HCT116 (cell line): Measurements from ENCODE around the gene LTO1. TPM values are rescaled to one million over a fixed set of nuclear protein-coding genes. Genes with fewer than 3 reads are reported as not detected.

Source experiments
- ATAC-seq: fragments of 200-7000 bp; cut with Tn5 transposase; 2 replicates; pipeline ENCODE4 v1.9.1; 2020; ENCODE audit warnings: mild to moderate bottlenecking, moderate library complexity
- BruUV-seq: library from RNA; stranded (reverse); fragments of 400-500 nt; replicated peaks from 2 replicates; lab custom pipeline; 2021; lab: Mats Ljungman, UMichigan
- CTCF ChIA-PET: fragments of 300-600 bp; sonication (Branson Sonifier 250); formaldehyde crosslinking; loops from one replicate; lab custom pipeline; 2021; ENCODE audit warnings: antibody characterized with exemption; lab: Charles Lee
- POLR2A ChIA-PET: fragments of 300-600, 350-600 bp; sonication (Branson Sonifier 250); formaldehyde crosslinking; loops from one replicate; lab custom pipeline; 2021; ENCODE audit warnings: antibody characterized with exemption; lab: Charles Lee
- RAD21 ChIA-PET, 2 experiments: fragments of 300-600 bp; sonication (Branson Sonifier 250); formaldehyde crosslinking; loops; one replicate each; lab custom pipeline; 2023; ENCODE audit warnings: low total read pairs in 2 of 2; ENCODE audit not compliant: uncharacterized antibody in 2 of 2, unreplicated experiment in 2 of 2, low non-redundant PET in 1 of 2; lab: Charles Lee
- DNase-seq: peaks from one replicate; pipeline ENCODE4 v3.0.0-alpha.2; 2010; ENCODE audit warnings: low read depth, low spot score
- H2AFZ ChIP-seq: fragments of 200-600 bp; shearing (Covaris generic), sonication (generic); 2 replicates; pipeline ENCODE4 v1.6.1; 2017; ENCODE audit warnings: low read depth, mixed run types, mixed read lengths, antibody characterized with exemption, low read length; ENCODE audit not compliant: poor library complexity, severe bottlenecking
- H3K27ac ChIP-seq: 2 replicates; pipeline ENCODE4 v1.5.1; 2012; ENCODE audit warnings: low read depth, low read length
- H3K27me3 ChIP-seq: fragments of 200-600 bp; sonication (generic); 2 replicates; pipeline ENCODE4 v1.6.1; 2016; ENCODE audit warnings: mixed run types, low read length, mixed read lengths; ENCODE audit not compliant: insufficient read depth
- H3K36me3 ChIP-seq, 2 experiments: fragments of 200-500 bp in 1 of 2; fragments of 200-600 bp in 1 of 2; sonication (Bioruptor generic) in 1 of 2; sonication (generic) in 1 of 2; 2 replicates each; pipeline versions ENCODE4 v1.5.1 to v1.6.1; 2014 to 2016; ENCODE audit warnings: low read length in 2 of 2, inconsistent platforms in 1 of 2, mixed read lengths in 1 of 2, mixed run types in 1 of 2; ENCODE audit not compliant: insufficient read depth in 2 of 2, control insufficient read depth in 1 of 2
- H3K4me1 ChIP-seq, 2 experiments: fragments of 200-600 bp in 1 of 2; sonication (generic) in 1 of 2; 2 replicates each; pipeline versions ENCODE4 v1.5.1 to v1.6.1; 2012 to 2017; ENCODE audit warnings: low read length in 2 of 2, inconsistent platforms in 1 of 2, mild to moderate bottlenecking in 1 of 2, mixed read lengths in 1 of 2, mixed run types in 1 of 2, moderate library complexity in 1 of 2; ENCODE audit not compliant: insufficient read depth in 2 of 2, control insufficient read depth in 1 of 2
- H3K4me2 ChIP-seq: fragments of 200-600 bp; sonication (generic); 2 replicates; pipeline ENCODE4 v1.6.1; 2017; ENCODE audit warnings: mixed run types, low read length, mixed read lengths
- H3K4me3 ChIP-seq, 2 experiments: fragments of 200-600 bp in 1 of 2; sonication (generic) in 1 of 2; replicated peaks in 1 of 2; 2 replicates each; pipeline ENCODE4 v1.5.1; 2011 to 2016; ENCODE audit warnings: low read length in 2 of 2, control low read depth in 1 of 2, low read depth in 1 of 2, mild to moderate bottlenecking in 1 of 2, mixed read lengths in 1 of 2, mixed run types in 1 of 2
- H3K79me2 ChIP-seq: fragments of 200-600 bp; sonication (generic); 2 replicates; pipeline ENCODE4 v1.6.1; 2017; ENCODE audit warnings: mild to moderate bottlenecking, mixed run types, low read length, moderate library complexity, mixed read lengths; ENCODE audit not compliant: insufficient read depth
- H3K9ac ChIP-seq: fragments of 200-600 bp; sonication (generic); 2 replicates; pipeline ENCODE4 v1.6.1; 2016; ENCODE audit warnings: low read length, mixed read lengths
- H3K9me2 ChIP-seq: fragments of 200-600 bp; sonication (generic), shearing (Covaris generic); 2 replicates; pipeline ENCODE4 v1.6.1; 2017; ENCODE audit warnings: mixed run types, mild to moderate bottlenecking, moderate library complexity; ENCODE audit not compliant: insufficient read depth
- H3K9me3 ChIP-seq, 2 experiments: fragments of 200-500 bp in 1 of 2; fragments of 200-600 bp in 1 of 2; sonication (Bioruptor generic) in 1 of 2; sonication (generic) in 1 of 2; 2 replicates each; pipeline ENCODE4 v1.6.1; 2014 to 2017; ENCODE audit warnings: low read length in 2 of 2, mixed read lengths in 2 of 2, inconsistent platforms in 1 of 2, low read depth in 1 of 2, mild to moderate bottlenecking in 1 of 2, mixed run types in 1 of 2, moderate library complexity in 1 of 2; ENCODE audit not compliant: control insufficient read depth in 1 of 2, insufficient read depth in 1 of 2
- H4K20me1 ChIP-seq: fragments of 200-600 bp; sonication (generic), shearing (Covaris generic); 2 replicates; pipeline ENCODE4 v1.6.1; 2017; ENCODE audit warnings: mixed run types, mild to moderate bottlenecking, moderate library complexity; ENCODE audit not compliant: insufficient read depth
- ATF3 ChIP-seq: IDR thresholded peaks from 2 replicates; pipeline ENCODE4 v1.6.1; 2012
- CTCF ChIP-seq, 3 experiments: fragments of 200-600 bp in 1 of 3; sonication (generic) in 1 of 3; IDR thresholded peaks in 2 of 3; conservative IDR thresholded peaks in 1 of 3; 2 replicates each; pipeline ENCODE4 v1.5.1; 2012 to 2017; ENCODE audit warnings: low read depth in 2 of 3, low read length in 2 of 3, antibody characterized with exemption in 1 of 3, borderline replicate concordance in 1 of 3, control low read depth in 1 of 3, mild to moderate bottlenecking in 1 of 3, mixed read lengths in 1 of 3, mixed run types in 1 of 3, moderate library complexity in 1 of 3; ENCODE audit not compliant: insufficient read depth in 1 of 3
- MAX ChIP-seq: IDR thresholded peaks from 2 replicates; pipeline ENCODE4 v1.6.1; 2012
- POLR2A ChIP-seq: IDR thresholded peaks from 2 replicates; pipeline ENCODE4 v1.7.0; 2011; ENCODE audit warnings: borderline replicate concordance; ENCODE audit not compliant: insufficient read depth, insufficient read length; ENCODE audit errors: extremely low read depth
- POLR2AphosphoS5 ChIP-seq: IDR thresholded peaks from 2 replicates; pipeline ENCODE4 v1.6.1; 2011; ENCODE audit warnings: mild to moderate bottlenecking, low read depth, low read length, moderate library complexity
- YY1 ChIP-seq: IDR thresholded peaks from 2 replicates; pipeline ENCODE4 v1.6.1; 2011; ENCODE audit warnings: low read length, low read depth, moderate library complexity, mild to moderate bottlenecking; ENCODE audit not compliant: insufficient replicate concordance; ENCODE audit errors: extremely low read depth
- ZBTB33 ChIP-seq: IDR thresholded peaks from 2 replicates; pipeline ENCODE4 v1.6.1; 2011; ENCODE audit warnings: mild to moderate bottlenecking, low read length, moderate library complexity; ENCODE audit not compliant: insufficient replicate concordance; ENCODE audit errors: extremely low read depth
- ZFX ChIP-seq: fragments of 450-650 bp; IDR thresholded peaks from 2 replicates; pipeline ENCODE4 v1.6.1; 2017
- ZNF274 ChIP-seq: fragments of 200-500 bp; sonication (Bioruptor generic); IDR thresholded peaks from 2 replicates; pipeline ENCODE4 v1.6.1; 2014; ENCODE audit warnings: mild to moderate bottlenecking, low read depth, low read length, inconsistent platforms
- intact Hi-C: fragments of 100-400 bp; cut with micrococcal nuclease; formaldehyde crosslinking; loops from 2 replicates; pipeline ENCODE4 v1.10.0; 2022
- total RNA-seq: library from RNA; stranded (reverse); gene quantifications from one replicate; pipeline ENCODE4 v1.2.1, GENCODE V29; 2021; ENCODE audit not compliant: unreplicated experiment

LTO1 gene
- total RNA-seq, 1 experiment from 2014 or later = 21.3 TPM

GRCh38 chr11:69711822-69712801 is 37.0 kb upstream of the LTO1 start:
- peak; percentile 88 for ATAC-seq

More at GRCh38 chr11:69711822-69712801, 37.0 kb upstream of the LTO1 start:
- peak; percentile 90 for TF ChIP-seq POLR2A
- TF ChIP-seq CTCF (IDR thresholded peaks at IDR 0.05 in 2 of 3, conservative IDR thresholded peaks at IDR 0.05 in 1 of 3; ENCODE audit: borderline replicate concordance in 1 of 3, insufficient read depth in 1 of 3, low read depth in 2 of 3, low read length in 2 of 3) = no peak
- no peak for TF ChIP-seq ZNF274
- peak; percentile 72 for TF ChIP-seq MAX
- TF ChIP-seq ZFX = peak; percentile 79; the same call in 1 of the 2 replicates
- TF ChIP-seq POLR2AphosphoS5 = peak; percentile 97
- TF ChIP-seq ATF3 = no peak
- TF ChIP-seq ZBTB33 = no peak
- TF ChIP-seq YY1 = peak; percentile 40
- Histone ChIP-seq H3K9me2 (no peaks in the 10 kb centered on the region), H3K27me3 (no peaks in the 10 kb centered on the region), H3K4me2 (peak overlapping the region; percentile 94), H4K20me1 (no peaks in the 10 kb centered on the region), H3K79me2 (peaks cover 9% of the 10 kb centered on the region; the same call in 1 of the 2 replicates), H3K9ac (peak overlapping the region; percentile 88), H2AFZ (no peak overlapping the region), H3K9me3 (no peaks in the 10 kb centered on the region), H3K36me3 (peaks cover 0 to 6% of the 10 kb centered on the region in 2 experiments; a peak in 1 of 4 replicates), H3K4me3 (peak overlapping the region; percentile 91 to 97), H3K4me1 (peaks cover 13 to 20% of the 10 kb centered on the region in 2 experiments), H3K27ac (peak overlapping the region; percentile 88)
- ChIA-PET CTCF (interaction anchor here (0.6 to 1.4 kb wide), 8 partner anchors 7 to 1252 kb away, joined by 3 to 5 read pairs (median 3); no protein-coding TSS in a partner anchor), RAD21 (no interaction called here), POLR2A (interaction anchor here (0.6 to 2.0 kb wide), 16 partner anchors 11 to 203 kb away, joined by 3 to 12 read pairs (median 3); no protein-coding TSS in a partner anchor)
- BruUV-seq = TSS peak; percentile 97
- DNase-seq = peak; percentile 75
- intact Hi-C loops = loop anchor here (5.0 kb wide), 1 partner anchor 190 kb away; no protein-coding TSS in a partner anchor
